ENCODE measurements around the gene PUS10.

- no peak for TF ChIP-seq CTCF (IDR thresholded peaks at IDR 0.05 in 4 of 5, conservative IDR thresholded peaks at IDR 0.05 in 1 of 5)
- no peak for TF ChIP-seq POLR2A (IDR thresholded peaks at IDR 0.05)
These were observed 59.3 kb downstream of the PUS10 start for GRCh38 chr2:60958800-60959199.
